Measurements from ENCODE around the gene CYP11A1.

The CYP11A1 gene

DNA sequence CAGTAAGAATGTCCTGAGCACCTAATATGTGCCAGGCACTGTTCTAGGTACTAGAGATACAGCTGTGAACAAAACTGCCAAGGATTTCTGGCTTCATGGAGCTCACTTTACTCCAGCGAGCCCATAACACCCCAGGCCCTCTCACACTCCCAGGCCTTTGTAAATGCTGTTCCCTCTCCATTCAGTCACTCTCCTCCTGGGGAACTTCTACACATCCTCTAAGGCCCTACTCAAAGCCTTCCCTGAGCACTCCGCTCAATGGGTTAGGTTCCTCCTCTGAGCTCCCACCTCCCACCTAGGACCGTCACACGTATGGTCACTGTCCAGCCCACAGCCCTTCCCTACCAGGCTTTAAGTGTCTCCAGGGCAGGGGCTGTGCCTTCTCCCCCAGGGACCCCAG, 39.1 kb upstream of the CYP11A1 start:
- DNase-seq (ENCODE audit: low read depth): no peak
- no peak overlapping the region for H3K4me3 ChIP-seq (ENCODE audit: low read length)
- TF ChIP-seq, protein P1, sequence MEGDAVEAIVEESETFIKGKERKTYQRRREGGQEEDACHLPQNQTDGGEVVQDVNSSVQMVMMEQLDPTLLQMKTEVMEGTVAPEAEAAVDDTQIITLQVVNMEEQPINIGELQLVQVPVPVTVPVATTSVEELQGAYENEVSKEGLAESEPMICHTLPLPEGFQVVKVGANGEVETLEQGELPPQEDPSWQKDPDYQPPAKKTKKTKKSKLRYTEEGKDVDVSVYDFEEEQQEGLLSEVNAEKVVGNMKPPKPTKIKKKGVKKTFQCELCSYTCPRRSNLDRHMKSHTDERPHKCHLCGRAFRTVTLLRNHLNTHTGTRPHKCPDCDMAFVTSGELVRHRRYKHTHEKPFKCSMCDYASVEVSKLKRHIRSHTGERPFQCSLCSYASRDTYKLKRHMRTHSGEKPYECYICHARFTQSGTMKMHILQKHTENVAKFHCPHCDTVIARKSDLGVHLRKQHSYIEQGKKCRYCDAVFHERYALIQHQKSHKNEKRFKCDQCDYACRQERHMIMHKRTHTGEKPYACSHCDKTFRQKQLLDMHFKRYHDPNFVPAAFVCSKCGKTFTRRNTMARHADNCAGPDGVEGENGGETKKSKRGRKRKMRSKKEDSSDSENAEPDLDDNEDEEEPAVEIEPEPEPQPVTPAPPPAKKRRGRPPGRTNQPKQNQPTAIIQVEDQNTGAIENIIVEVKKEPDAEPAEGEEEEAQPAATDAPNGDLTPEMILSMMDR (conservative IDR thresholded peaks at IDR 0.05; ENCODE audit: low read depth, low read length): no peak

GRCh38 chr15:74405823-74406222, 38.4 kb upstream of the CYP11A1 start:
- DNase-seq (ENCODE audit: low read depth): no peak
- H3K4me3 ChIP-seq (ENCODE audit: low read length): no peak overlapping the region
- TF ChIP-seq, protein P1 (conservative IDR thresholded peaks at IDR 0.05; ENCODE audit: low read depth, low read length): no peak

- TF ChIP-seq, protein P1 (conservative IDR thresholded peaks at IDR 0.05; ENCODE audit: low read depth, low read length): no peak
- no peak overlapping the region for H3K4me3 ChIP-seq (ENCODE audit: low read length)
- no peak for DNase-seq (ENCODE audit: low read depth)
Observed at GRCh38 chr15:74403991-74404563, 36.6 kb upstream of the CYP11A1 start.

DNA sequence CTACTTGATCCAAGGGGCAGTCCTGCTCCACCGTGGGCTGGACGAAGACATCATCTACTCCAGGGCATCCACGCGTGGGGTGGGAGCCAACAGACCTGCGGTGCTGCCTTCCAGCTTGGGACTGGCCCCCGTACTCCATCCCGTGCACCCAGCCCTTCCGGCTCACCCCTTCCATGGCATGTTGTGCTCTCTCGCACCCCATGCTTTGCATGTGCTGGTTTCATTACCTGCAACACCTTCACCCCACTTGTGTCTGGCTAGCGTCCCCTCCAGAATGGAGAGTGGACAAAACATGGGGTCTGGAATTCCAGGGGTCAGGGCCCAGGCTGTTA, 36.1 kb upstream of the CYP11A1 start:
- H3K4me3 ChIP-seq (ENCODE audit: low read length): no peak overlapping the region
- TF ChIP-seq, protein P1 (conservative IDR thresholded peaks at IDR 0.05; ENCODE audit: low read depth, low read length): no peak
- DNase-seq (ENCODE audit: low read depth): no peak

GRCh38 chr15:74402873-74403587, 35.6 kb upstream of the CYP11A1 start:
- DNase-seq (ENCODE audit: low read depth): no peak
- TF ChIP-seq, protein P1 (conservative IDR thresholded peaks at IDR 0.05; ENCODE audit: low read depth, low read length): no peak
- no peak overlapping the region for H3K4me3 ChIP-seq (ENCODE audit: low read length)

- H3K4me3 ChIP-seq (ENCODE audit: low read length): no peak overlapping the region
- TF ChIP-seq, protein P1 (conservative IDR thresholded peaks at IDR 0.05; ENCODE audit: low read depth, low read length): no peak
- DNase-seq (ENCODE audit: low read depth): no peak
Observed at GRCh38 chr15:74402337-74402841, 34.9 kb upstream of the CYP11A1 start.
